Endothelial cell of umbilical vein (primary cell): ENCODE measurements around the gene TCIRG1. TPM values are rescaled to one million over a fixed set of nuclear protein-coding genes. Genes with fewer than 3 reads are reported as not detected.

Source experiments
- BruUV-seq: library from RNA; stranded (reverse); fragments of 400-500 nt; replicated peaks from 2 replicates; lab custom pipeline; 2021; lab: Mats Ljungman, UMichigan
- CTCF ChIA-PET: fragments of 300-600, 350-600 bp; sonication (Branson Sonifier 250); formaldehyde crosslinking; loops from one replicate; lab custom pipeline; 2021; ENCODE audit warnings: antibody characterized with exemption, inconsistent platforms; lab: Charles Lee
- POLR2A ChIA-PET: fragments of 300-600, 350-600 bp; sonication (Branson Sonifier 250); formaldehyde crosslinking; loops from one replicate; lab custom pipeline; 2021; ENCODE audit warnings: antibody characterized with exemption, inconsistent platforms; lab: Charles Lee
- DNase-seq: peaks from one replicate; pipeline ENCODE4 v3.0.0-alpha.2; 2011; ENCODE audit warnings: low read depth, low spot score
- FAIRE-seq: peaks from 2 replicates; lab custom pipeline; 2011; peaks lifted over from hg19 to GRCh38; lab: Jason Lieb, UNC
- H2AFZ ChIP-seq: 2 replicates; pipeline ENCODE4 v1.6.0; 2012; ENCODE audit warnings: low read depth, low read length, control low read depth, inconsistent platforms
- H3K27ac ChIP-seq: 2 replicates; pipeline ENCODE4 v1.5.1; 2011; ENCODE audit warnings: low read depth, mild to moderate bottlenecking, control low read depth, low read length, moderate library complexity; ENCODE audit not compliant: insufficient read depth
- H3K27me3 ChIP-seq, 2 experiments: 2 replicates each; pipeline versions ENCODE4 v1.6.0 to v1.6.1; 2011; ENCODE audit warnings: low read length in 2 of 2, mixed read lengths in 1 of 2; ENCODE audit not compliant: control insufficient read depth in 2 of 2, insufficient read depth in 2 of 2
- H3K36me3 ChIP-seq, 2 experiments: 2 replicates in 1 of 2; 3 replicates in 1 of 2; pipeline ENCODE4 v1.5.1; 2011; ENCODE audit warnings: low read length in 2 of 2, mild to moderate bottlenecking in 1 of 2, moderate library complexity in 1 of 2; ENCODE audit not compliant: control insufficient read depth in 2 of 2, insufficient read depth in 2 of 2; ENCODE audit errors: extremely low read depth in 1 of 2
- H3K4me1 ChIP-seq: 3 replicates; pipeline ENCODE4 v1.5.1; 2011; ENCODE audit warnings: mild to moderate bottlenecking, low read length; ENCODE audit not compliant: control insufficient read depth, insufficient read depth; ENCODE audit errors: extremely low read depth
- H3K4me2 ChIP-seq: 2 replicates; pipeline ENCODE4 v1.6.1; 2011; ENCODE audit warnings: low read length, control low read depth, mixed read lengths; ENCODE audit not compliant: insufficient read depth
- H3K4me3 ChIP-seq, 3 experiments: fragments of 200-600 bp in 1 of 3; sonication (generic), shearing (Covaris generic) in 1 of 3; replicated peaks in 1 of 3; 2 replicates each; pipeline ENCODE4 v1.5.1; 2011 to 2016; ENCODE audit warnings: control low read depth in 3 of 3, low read length in 3 of 3, mild to moderate bottlenecking in 2 of 3, inconsistent platforms in 1 of 3, low read depth in 1 of 3, moderate library complexity in 1 of 3; ENCODE audit not compliant: insufficient read depth in 1 of 3
- H3K79me2 ChIP-seq: 2 replicates; pipeline ENCODE4 v1.6.0; 2012; ENCODE audit warnings: low read length, inconsistent platforms; ENCODE audit not compliant: control insufficient read depth, insufficient read depth
- H3K9ac ChIP-seq: replicated peaks from 2 replicates; pipeline ENCODE3; 2011; ENCODE audit warnings: low read length, control low read depth; ENCODE audit not compliant: insufficient read depth; ENCODE audit errors: extremely low read depth
- H3K9me1 ChIP-seq: replicated peaks from 3 replicates; pipeline ENCODE4 v1.6.0; 2011; ENCODE audit warnings: mild to moderate bottlenecking, low read length; ENCODE audit not compliant: control insufficient read depth, insufficient read depth; ENCODE audit errors: extremely low read depth
- H3K9me3 ChIP-seq: replicated peaks from 2 replicates; pipeline ENCODE4 v1.5.1; 2012; ENCODE audit warnings: low read length, inconsistent platforms; ENCODE audit not compliant: control insufficient read depth, insufficient read depth
- H4K20me1 ChIP-seq: replicated peaks from 2 replicates; pipeline ENCODE3; 2011; ENCODE audit warnings: mild to moderate bottlenecking, low read length; ENCODE audit not compliant: control insufficient read depth, insufficient read depth; ENCODE audit errors: extremely low read depth
- CTCF ChIP-seq, 2 donors: IDR thresholded peaks; 1 replicate in 1 of 2; 2 replicates in 1 of 2; pipeline ENCODE4 v1.5.1; 2011; ENCODE audit warnings: low read length in 2 of 2, mild to moderate bottlenecking in 2 of 2, moderate library complexity in 2 of 2, control low read depth in 1 of 2, inconsistent platforms in 1 of 2, low read depth in 1 of 2; ENCODE audit not compliant: insufficient read depth in 1 of 2; ENCODE audit errors: extremely low read depth in 1 of 2
- EZH2 ChIP-seq: IDR thresholded peaks from 2 replicates; pipeline ENCODE4 v1.6.1; 2012; ENCODE audit warnings: borderline replicate concordance, low read depth, mild to moderate bottlenecking, moderate library complexity, low read length, inconsistent platforms; ENCODE audit not compliant: severe bottlenecking
- FOS ChIP-seq: IDR thresholded peaks from 2 replicates; pipeline ENCODE4 v1.6.1; 2011; ENCODE audit warnings: mild to moderate bottlenecking, low read length, moderate library complexity, borderline replicate concordance; ENCODE audit not compliant: insufficient read depth
- GATA2 ChIP-seq: IDR thresholded peaks from 2 replicates; pipeline ENCODE4 v1.7.0; 2011; ENCODE audit warnings: low read depth, mild to moderate bottlenecking, moderate library complexity, mixed read lengths, low read length; ENCODE audit not compliant: insufficient read length, insufficient read depth
- JUN ChIP-seq: IDR thresholded peaks from 2 replicates; pipeline ENCODE4 v1.6.1; 2011; ENCODE audit warnings: borderline replicate concordance, low read depth; ENCODE audit not compliant: insufficient read length, insufficient read depth
- MAX ChIP-seq: IDR thresholded peaks from 2 replicates; pipeline ENCODE4 v1.6.1; 2011; ENCODE audit not compliant: insufficient read depth, insufficient read length
- MYC ChIP-seq: IDR thresholded peaks from one replicate; pipeline ENCODE4 v1.6.1; 2011; ENCODE audit warnings: mild to moderate bottlenecking, low read depth, low read length
- POLR2A ChIP-seq: IDR thresholded peaks from 2 replicates; pipeline ENCODE4 v1.6.1; 2012; ENCODE audit warnings: low read depth, mild to moderate bottlenecking, control low read depth, low read length
- POLR2AphosphoS5 ChIP-seq: IDR thresholded peaks from 2 replicates; pipeline ENCODE4 v1.6.1; 2012; ENCODE audit warnings: low read depth, mild to moderate bottlenecking, control low read depth, low read length, moderate library complexity; ENCODE audit not compliant: insufficient read depth
- dilution Hi-C: fragments of 300-500 bp; cut with MboI; formaldehyde crosslinking; loops from one replicate; pipeline ENCODE4 v1.15.0; 2019; ENCODE audit warnings: low sequenced_read_pairs; ENCODE audit not compliant: extremely low pct_ligation_motif_present
- intact Hi-C: fragments of 100-400 bp; cut with micrococcal nuclease; formaldehyde crosslinking; loops from one replicate; pipeline ENCODE4 v1.10.0; 2022
- polyA plus RNA-seq, 4 experiments: library from polyadenylated mRNA; depleted of rRNA in 3 of 4; stranded (reverse) in 3 of 4; unstranded in 1 of 4; fragments of >200 nt; gene quantifications; 2 replicates each; pipeline versions ENCODE4 v1.2.1 to v1.2.3, GENCODE V29; 2011 to 2012; ENCODE audit warnings: missing spikeins in 1 of 4
- total RNA-seq: library from RNA; stranded (reverse); gene quantifications from 2 replicates; pipeline ENCODE4 v1.2.3, GENCODE V29; 2021

The TCIRG1 gene
- total and polyA plus RNA-seq, 2 donors (not counting 3 experiments of a cell fraction or from before 2014, with no cell fraction given) = 134 to 183 TPM

DNA sequence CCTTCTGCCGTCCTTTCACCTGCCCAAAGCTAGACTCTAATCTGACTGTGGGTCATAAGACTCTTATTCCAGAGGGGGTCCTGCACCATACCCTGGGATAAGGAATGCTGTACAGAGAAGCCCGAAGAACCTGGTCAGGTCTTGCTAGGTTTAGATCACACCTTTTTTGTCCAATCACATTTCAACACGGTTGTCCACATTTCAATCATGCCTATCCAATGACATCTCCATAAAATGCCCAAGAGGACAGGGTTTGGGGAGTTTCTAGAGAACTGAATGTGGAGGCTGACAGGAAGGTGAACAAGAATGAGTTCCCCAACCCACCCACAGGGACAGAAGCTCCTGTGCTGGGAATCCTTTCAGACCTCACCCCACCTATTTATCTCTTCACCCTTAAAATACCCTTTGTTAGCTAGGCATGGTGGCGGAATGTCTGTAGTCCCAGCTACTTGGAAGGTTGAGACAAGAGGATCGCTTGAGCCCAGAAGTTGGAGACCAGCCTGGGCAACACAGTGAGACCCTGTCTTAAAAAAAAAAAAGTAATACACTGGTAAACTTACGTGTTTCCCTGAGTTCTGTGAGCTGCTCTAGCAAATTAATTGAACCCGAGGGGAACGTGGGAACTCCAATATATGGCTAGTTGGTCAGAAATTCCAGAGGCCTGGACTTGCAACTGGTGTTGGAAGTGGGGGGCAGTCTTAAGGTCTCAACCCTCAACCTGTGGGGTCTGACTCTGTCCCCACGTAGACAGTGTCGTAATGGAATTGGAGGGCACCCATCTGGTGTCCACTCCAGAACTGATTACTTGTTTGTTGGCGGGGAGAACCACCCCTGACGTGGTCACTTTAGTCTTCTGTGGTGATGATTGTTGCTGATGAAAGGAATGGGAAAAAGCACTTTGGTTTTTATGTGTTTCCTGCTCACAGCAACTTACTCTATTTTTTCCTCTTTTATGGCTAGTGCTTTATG is 17.8 kb downstream of the TCIRG1 start:
- Histone ChIP-seq H3K36me3 (peaks cover 0 to 12% of the 10 kb centered on the region in 2 experiments), H3K79me2 (no peaks in the 10 kb centered on the region), H3K9me3 (no peaks in the 10 kb centered on the region), H4K20me1 (no peaks in the 10 kb centered on the region), H3K4me1 (no peaks in the 10 kb centered on the region), H3K4me2 (no peak overlapping the region), H3K9ac (no peak overlapping the region), H3K9me1 (no peaks in the 10 kb centered on the region), H2AFZ (no peak overlapping the region), H3K4me3 (no peak overlapping the region), H3K27me3 (no peaks in the 10 kb centered on the region), H3K27ac (no peak overlapping the region)
- DNase-seq (no peak), FAIRE-seq (no peak)
- no TSS peak for BruUV-seq
- ChIA-PET CTCF (interaction anchor here (1.2 kb wide), 1 partner anchor 15 kb away, joined by 4 read pairs; no protein-coding TSS in a partner anchor), POLR2A (no interaction called here)
- dilution Hi-C loops (no loop called here), intact Hi-C loops (no loop called here)
- TF ChIP-seq MAX = no peak
- TF ChIP-seq GATA2 = no peak
- no peak for TF ChIP-seq JUN
- TF ChIP-seq EZH2 = no peak
- no peak for TF ChIP-seq FOS
- TF ChIP-seq CTCF (IDR thresholded peaks at IDR 0.05; ENCODE audit: extremely low read depth in 1 of 2, insufficient read depth in 1 of 2, low read depth in 1 of 2, low read length in 2 of 2) = no peak
- no peak for TF ChIP-seq POLR2A
- no peak for TF ChIP-seq POLR2AphosphoS5
- no peak for TF ChIP-seq MYC
